Astrocyte (in vitro differentiated cells and primary cell): ENCODE data around the gene PPP1R9A. TPM values are rescaled to one million over a fixed set of nuclear protein-coding genes. Genes with fewer than 3 reads are reported as not detected.

Experiments used
- DNase-seq: peaks from one replicate; pipeline ENCODE4 v3.0.0-alpha.2; 2010; ENCODE audit warnings: low read depth
- FAIRE-seq: peaks from 2 replicates; lab custom pipeline; 2011; peaks lifted over from hg19 to GRCh38; lab: Jason Lieb, UNC
- H2AFZ ChIP-seq: 2 replicates; pipeline ENCODE4 v1.6.0; 2012; ENCODE audit warnings: low read depth, low read length, inconsistent platforms
- H3K27ac ChIP-seq: 2 replicates; pipeline ENCODE4 v1.5.1; 2011; ENCODE audit warnings: low read depth, low read length, inconsistent platforms
- H3K27me3 ChIP-seq: 2 replicates; pipeline ENCODE4 v1.6.0; 2011; ENCODE audit warnings: low read length, inconsistent platforms; ENCODE audit not compliant: insufficient read depth
- H3K36me3 ChIP-seq: 2 replicates; pipeline ENCODE4 v1.5.1; 2011; ENCODE audit warnings: low read length, inconsistent platforms; ENCODE audit not compliant: insufficient read depth
- H3K4me1 ChIP-seq: 2 replicates; pipeline ENCODE4 v1.5.1; 2011; ENCODE audit warnings: low read length, inconsistent platforms; ENCODE audit not compliant: insufficient read depth
- H3K4me2 ChIP-seq: 2 replicates; pipeline ENCODE4 v1.6.0; 2012; ENCODE audit warnings: low read length, inconsistent platforms
- H3K4me3 ChIP-seq: 2 replicates; pipeline ENCODE4 v1.5.1; 2011; ENCODE audit warnings: low read depth, mild to moderate bottlenecking, low read length, inconsistent platforms; ENCODE audit not compliant: insufficient read depth
- H3K79me2 ChIP-seq: 2 replicates; pipeline ENCODE4 v1.6.0; 2012; ENCODE audit warnings: mild to moderate bottlenecking, low read length, inconsistent platforms; ENCODE audit not compliant: insufficient read depth
- H3K9ac ChIP-seq: 2 replicates; pipeline ENCODE4 v1.6.0; 2012; ENCODE audit warnings: mild to moderate bottlenecking, low read length, inconsistent platforms
- H3K9me3 ChIP-seq: 2 replicates; pipeline ENCODE4 v1.5.1; 2012; ENCODE audit warnings: low read depth, mild to moderate bottlenecking, low read length, inconsistent platforms; ENCODE audit not compliant: insufficient read depth
- H4K20me1 ChIP-seq: 2 replicates; pipeline ENCODE4 v1.6.0; 2012; ENCODE audit warnings: low read length, inconsistent platforms; ENCODE audit not compliant: insufficient read depth
- H3K27ac Mint-ChIP-seq: one replicate; pipeline ENCODE4 v1.8.0; 2021; ENCODE audit warnings: mild to moderate bottlenecking, mixed read lengths; ENCODE audit not compliant: unreplicated experiment
- H3K27me3 Mint-ChIP-seq: one replicate; pipeline ENCODE4 v1.8.0; 2021; ENCODE audit warnings: low read depth, mixed read lengths; ENCODE audit not compliant: unreplicated experiment
- H3K36me3 Mint-ChIP-seq: one replicate; pipeline ENCODE4 v1.8.0; 2021; ENCODE audit warnings: low read depth, mixed read lengths; ENCODE audit not compliant: unreplicated experiment
- H3K4me1 Mint-ChIP-seq: one replicate; pipeline ENCODE4 v1.8.0; 2021; ENCODE audit warnings: low read depth, mixed read lengths; ENCODE audit not compliant: unreplicated experiment
- H3K4me3 Mint-ChIP-seq: one replicate; pipeline ENCODE4 v1.8.0; 2021; ENCODE audit warnings: mild to moderate bottlenecking, moderate library complexity, mixed read lengths; ENCODE audit not compliant: unreplicated experiment
- H3K9me3 Mint-ChIP-seq: one replicate; pipeline ENCODE4 v1.8.0; 2021; ENCODE audit warnings: mild to moderate bottlenecking, mixed read lengths; ENCODE audit not compliant: unreplicated experiment
- EZH2 ChIP-seq: IDR thresholded peaks from 2 replicates; pipeline ENCODE4 v1.6.1; 2012; ENCODE audit warnings: mild to moderate bottlenecking, low read length, inconsistent platforms; ENCODE audit not compliant: insufficient read depth
- total RNA-seq: library from RNA; stranded (reverse); gene quantifications from 2 replicates; pipeline ENCODE4 v1.2.1, GENCODE V29; 2021
- TF ChIP-seq, protein P1 (sequence below): IDR thresholded peaks from 2 replicates; pipeline ENCODE4 v1.5.1; 2011; ENCODE audit warnings: low read depth, mild to moderate bottlenecking, inconsistent platforms, low read length, moderate library complexity; ENCODE audit not compliant: insufficient read depth

The PPP1R9A gene
- total RNA-seq, 1 donor from 2014 or later: 7.5 TPM

DNA sequence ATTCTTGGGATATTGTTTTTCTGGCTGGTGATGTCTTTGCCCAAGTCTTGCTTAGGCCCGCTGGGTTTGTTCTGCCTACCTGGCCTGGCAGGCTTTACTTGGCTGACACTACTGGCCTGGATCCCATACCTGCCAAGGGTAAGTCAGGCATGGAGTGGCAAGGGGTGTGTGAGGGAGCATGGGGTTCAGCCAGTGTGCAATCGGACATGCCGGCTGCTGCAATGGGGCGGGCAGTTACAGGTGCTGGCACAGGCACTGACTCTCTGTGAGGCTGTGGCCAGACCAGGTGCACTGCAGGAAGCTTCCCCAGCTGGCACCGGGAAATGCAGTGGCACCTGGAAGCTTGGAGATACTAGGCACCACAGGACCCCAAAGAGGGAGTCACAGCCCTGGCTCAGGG is 248.6 kb downstream of the PPP1R9A start:
- Histone ChIP-seq H2AFZ (no peak overlapping the region), H3K4me2 (no peak overlapping the region), H3K4me3 (no peak overlapping the region), H3K27me3 (no peaks in the 10 kb centered on the region), H3K27ac (no peak overlapping the region), H3K79me2 (no peaks in the 10 kb centered on the region), H3K9ac (no peak overlapping the region), H4K20me1 (no peaks in the 10 kb centered on the region), H3K36me3 (no peaks in the 10 kb centered on the region), H3K4me1 (no peaks in the 10 kb centered on the region), H3K9me3 (no peaks in the 10 kb centered on the region)
- Mint-ChIP-seq H3K4me1 (no peaks in the 10 kb centered on the region), H3K9me3 (peaks cover 2% of the 10 kb centered on the region), H3K27me3 (no peaks in the 10 kb centered on the region), H3K36me3 (no peaks in the 10 kb centered on the region), H3K4me3 (no peak overlapping the region), H3K27ac (no peak overlapping the region)
- no peak for FAIRE-seq
- no peak for TF ChIP-seq EZH2
- TF ChIP-seq, protein P1, sequence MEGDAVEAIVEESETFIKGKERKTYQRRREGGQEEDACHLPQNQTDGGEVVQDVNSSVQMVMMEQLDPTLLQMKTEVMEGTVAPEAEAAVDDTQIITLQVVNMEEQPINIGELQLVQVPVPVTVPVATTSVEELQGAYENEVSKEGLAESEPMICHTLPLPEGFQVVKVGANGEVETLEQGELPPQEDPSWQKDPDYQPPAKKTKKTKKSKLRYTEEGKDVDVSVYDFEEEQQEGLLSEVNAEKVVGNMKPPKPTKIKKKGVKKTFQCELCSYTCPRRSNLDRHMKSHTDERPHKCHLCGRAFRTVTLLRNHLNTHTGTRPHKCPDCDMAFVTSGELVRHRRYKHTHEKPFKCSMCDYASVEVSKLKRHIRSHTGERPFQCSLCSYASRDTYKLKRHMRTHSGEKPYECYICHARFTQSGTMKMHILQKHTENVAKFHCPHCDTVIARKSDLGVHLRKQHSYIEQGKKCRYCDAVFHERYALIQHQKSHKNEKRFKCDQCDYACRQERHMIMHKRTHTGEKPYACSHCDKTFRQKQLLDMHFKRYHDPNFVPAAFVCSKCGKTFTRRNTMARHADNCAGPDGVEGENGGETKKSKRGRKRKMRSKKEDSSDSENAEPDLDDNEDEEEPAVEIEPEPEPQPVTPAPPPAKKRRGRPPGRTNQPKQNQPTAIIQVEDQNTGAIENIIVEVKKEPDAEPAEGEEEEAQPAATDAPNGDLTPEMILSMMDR: no peak
- no peak for DNase-seq

DNA sequence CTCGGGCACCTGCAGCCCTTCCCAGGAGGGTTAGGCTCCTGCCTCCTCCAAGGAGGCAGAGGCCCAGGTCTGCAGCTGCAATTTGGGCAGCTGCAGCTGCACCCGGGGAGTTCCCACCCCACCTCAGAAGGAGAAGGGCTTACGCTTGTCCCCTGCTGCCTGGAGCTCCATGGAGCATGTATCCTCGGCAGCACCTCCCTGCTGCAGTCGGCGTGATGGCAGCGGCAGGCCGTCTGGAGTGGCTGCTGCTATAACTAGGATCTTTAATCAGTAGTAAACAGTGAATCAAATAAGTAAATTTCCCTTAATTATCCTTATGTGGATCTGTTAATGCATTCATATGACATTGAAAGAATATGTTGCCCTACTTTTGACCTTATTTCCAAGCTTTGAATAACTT is 250.0 kb downstream of the PPP1R9A start:
- no peak overlapping the region for H3K4me2 ChIP-seq
- DNase-seq: no peak
- H3K4me1 ChIP-seq: no peaks in the 10 kb centered on the region
- Mint-ChIP-seq H3K27me3 (no peaks in the 10 kb centered on the region), H3K36me3 (no peaks in the 10 kb centered on the region), H3K27ac (no peak overlapping the region), H3K4me3 (no peak overlapping the region), H3K4me1 (no peaks in the 10 kb centered on the region), H3K9me3 (peaks cover 2% of the 10 kb centered on the region)
- H3K9me3 ChIP-seq: no peaks in the 10 kb centered on the region
- no peak overlapping the region for H2AFZ ChIP-seq
- H3K27ac ChIP-seq: no peak overlapping the region
- H3K79me2 ChIP-seq: no peaks in the 10 kb centered on the region
- no peak overlapping the region for H3K9ac ChIP-seq
- no peaks in the 10 kb centered on the region for H3K36me3 ChIP-seq
- no peaks in the 10 kb centered on the region for H3K27me3 ChIP-seq
- H4K20me1 ChIP-seq: no peaks in the 10 kb centered on the region
- FAIRE-seq: no peak
- no peak overlapping the region for H3K4me3 ChIP-seq
- TF ChIP-seq EZH2: no peak
- TF ChIP-seq, protein P1: no peak

DNA sequence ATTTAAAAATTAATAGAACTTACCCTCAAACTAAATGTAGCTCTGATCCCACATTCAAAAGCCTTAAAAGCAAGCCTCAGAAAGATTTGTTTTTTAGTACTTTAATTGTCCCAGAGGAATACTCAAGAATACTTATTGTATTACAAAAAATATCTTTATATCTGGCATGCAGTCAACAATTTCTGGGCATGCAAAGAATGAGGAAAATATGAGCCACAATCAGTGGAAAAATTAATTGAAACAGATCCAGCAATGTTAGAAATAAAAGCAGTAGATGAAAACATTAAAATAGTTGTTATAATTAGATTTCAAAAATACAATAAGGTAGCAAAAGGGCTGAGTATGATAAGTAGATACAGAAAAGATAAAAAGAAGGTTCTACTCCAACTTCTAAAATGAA is 262.3 kb downstream of the PPP1R9A start:
- Histone ChIP-seq H3K27me3 (no peaks in the 10 kb centered on the region), H2AFZ (no peak overlapping the region), H3K79me2 (no peaks in the 10 kb centered on the region), H3K4me3 (no peak overlapping the region), H3K4me1 (no peaks in the 10 kb centered on the region), H3K27ac (no peak overlapping the region), H3K9ac (no peak overlapping the region), H3K36me3 (no peaks in the 10 kb centered on the region), H3K4me2 (no peak overlapping the region), H4K20me1 (no peaks in the 10 kb centered on the region), H3K9me3 (no peaks in the 10 kb centered on the region)
- no peaks in the 10 kb centered on the region for H3K36me3 Mint-ChIP-seq
- H3K27me3 Mint-ChIP-seq: no peaks in the 10 kb centered on the region
- no peak overlapping the region for H3K27ac Mint-ChIP-seq
- FAIRE-seq: no peak
- H3K4me3 Mint-ChIP-seq: no peak overlapping the region
- TF ChIP-seq EZH2: no peak
- TF ChIP-seq, protein P1: no peak
- no peak for DNase-seq
- no peaks in the 10 kb centered on the region for H3K9me3 Mint-ChIP-seq
- H3K4me1 Mint-ChIP-seq: no peaks in the 10 kb centered on the region
